Motor neuron (in vitro differentiated cells): ENCODE data around the gene CDCA8. TPM values are rescaled to one million over a fixed set of nuclear protein-coding genes. Genes with fewer than 3 reads are reported as not detected.

Experiments used
- ATAC-seq, 8 experiments: fragments of 200-7000 bp; cut with Tn5 transposase; replicated peaks in 6 of 8; 2 replicates each; pipeline ENCODE4 v1.8.0; 2021; ENCODE audit warnings: mild to moderate bottlenecking in 8 of 8, moderate library complexity in 8 of 8
- H3K27ac ChIP-seq, 2 donors: fragments of 250-450 bp; sonication (Bioruptor Pico); 2 replicates each; pipeline ENCODE4 v1.9.0; 2021; ENCODE audit warnings: antibody characterized with exemption in 2 of 2, mild to moderate bottlenecking in 2 of 2, moderate library complexity in 1 of 2
- H3K4me1 ChIP-seq, 2 donors: fragments of 250-450 bp; sonication (Bioruptor Pico); replicated peaks in 1 of 2; 2 replicates each; pipeline ENCODE4 v1.6.1; 2021; ENCODE audit warnings: antibody characterized with exemption in 2 of 2, mild to moderate bottlenecking in 2 of 2, moderate library complexity in 1 of 2
- H3K4me3 ChIP-seq, 5 donors: fragments of 250-450 bp; sonication (Bioruptor Pico); 2 replicates each; pipeline ENCODE4 v1.9.0; 2021; ENCODE audit warnings: antibody characterized with exemption in 5 of 5, mild to moderate bottlenecking in 5 of 5, moderate library complexity in 4 of 5
- WGBS, 10 experiments: fragments of 450-650 bp; shearing (Covaris generic); methylation state at CpG; one replicate each; pipeline ENCODE4 v1.0.0; 2022; 5-methylcytosine and 5-hydroxymethylcytosine counted together
- in situ Hi-C, 9 experiments: fragments of 400-800 bp; cut with MboI; loops; one replicate each; pipeline ENCODE4 v1.15.0; 2021; ENCODE audit warnings: low sequenced_read_pairs in 9 of 9, low pct_unique_long_range_greater_than_20kb in 2 of 9; ENCODE audit not compliant: unreplicated experiment in 9 of 9
- total RNA-seq, 8 experiments: library from RNA; unstranded; fragments of 300-600 nt; gene quantifications; 2 replicates each; pipeline versions ENCODE4 v1.2.3 to v1.2.4, GENCODE V29; 2022

The CDCA8 gene
- total RNA-seq, 8 experiments from 2014 or later: 0.20 to 57.4 (median 3.2) TPM

- H3K4me1 ChIP-seq: peaks cover 19 to 34% of the 10 kb centered on the region in 2 donors
- H3K27ac ChIP-seq: peak overlapping the region in 1 of 2 donors; percentile 9
- WGBS, 10 experiments: 40 to 80% (median 76%) methylated on average over 1 to 8 of the region's 9 CpGs; no CpG with 5 or more reads in 4 of the 10 experiments
- in situ Hi-C loops: no loop called here
- peak in 1 of 8 experiments; percentile 8 for ATAC-seq
- H3K4me3 ChIP-seq: no peak overlapping the region
Observed at GRCh38 chr1:37661401-37661800, 30.9 kb upstream of the CDCA8 start.

GRCh38 chr1:37662031-37662755 is 30.1 kb upstream of the CDCA8 start:
- peaks cover 26 to 41% of the 10 kb centered on the region in 2 donors for H3K4me1 ChIP-seq
- no peak overlapping the region for H3K4me3 ChIP-seq
- in situ Hi-C loops: no loop called here
- ATAC-seq: no peak
- no peak overlapping the region for H3K27ac ChIP-seq
- 50 to 83% (median 75%) methylated on average over 2 to 11 of the region's 11 CpGs; no CpG with 5 or more reads in 3 of the 10 experiments for WGBS, 10 experiments

- no peak for ATAC-seq
- in situ Hi-C loops: no loop called here
- peaks cover 32 to 48% of the 10 kb centered on the region in 2 donors for H3K4me1 ChIP-seq
- 8 to 80% (median 57%) methylated on average over 1 to 11 of the region's 14 CpGs; no CpG with 5 or more reads in 3 of the 10 experiments for WGBS, 10 experiments
- peak overlapping the region in 1 of 2 donors; percentile 14 for H3K27ac ChIP-seq
- H3K4me3 ChIP-seq: no peak overlapping the region
Observed at GRCh38 chr1:37663426-37664000, 28.8 kb upstream of the CDCA8 start.

GRCh38 chr1:37666241-37666867 is 26.0 kb upstream of the CDCA8 start:
- in situ Hi-C loops: no loop called here
- WGBS, 10 experiments: 8 to 97% (median 80%) methylated on average over 1 to 11 of the region's 11 CpGs; no CpG with 5 or more reads in 1 of the 10 experiments
- peaks cover 15 to 32% of the 10 kb centered on the region in 2 donors for H3K4me1 ChIP-seq
- H3K27ac ChIP-seq: peak overlapping the region; percentile 29 to 44
- no peak for ATAC-seq
- H3K4me3 ChIP-seq: no peak overlapping the region

GRCh38 chr1:37667023-37667671 is 25.2 kb upstream of the CDCA8 start:
- Histone ChIP-seq H3K4me3 (no peak overlapping the region), H3K4me1 (peaks cover 13 to 24% of the 10 kb centered on the region in 2 donors), H3K27ac (peak overlapping the region; percentile 29 to 44)
- in situ Hi-C loops: no loop called here
- WGBS, 10 experiments: 19 to 60% (median 37%) methylated on average over 1 to 15 of the region's 17 CpGs; no CpG with 5 or more reads in 4 of the 10 experiments
- peak; percentile 71 to 93 (median 90) for ATAC-seq

GRCh38 chr1:37670133-37670532 is 22.2 kb upstream of the CDCA8 start:
- Histone ChIP-seq H3K4me1 (peaks cover 13 to 16% of the 10 kb centered on the region in 2 donors), H3K4me3 (no peak overlapping the region), H3K27ac (no peak overlapping the region)
- ATAC-seq: no peak
- in situ Hi-C loops: loop anchor here in 1 of 9 experiments (10.0 kb wide), 1 partner anchor 65 kb away; no protein-coding TSS in a partner anchor
- 0 to 93% (median 41%) methylated on average over 1 to 2 of the region's 2 CpGs; no CpG with 5 or more reads in 4 of the 10 experiments for whole genome bisulfite sequencing, 10 experiments

GRCh38 chr1:37671261-37671660 is 21.1 kb upstream of the CDCA8 start:
- no peak for ATAC-seq
- Histone ChIP-seq H3K4me3 (no peak overlapping the region), H3K4me1 (peaks cover 18% of the 10 kb centered on the region in 2 donors), H3K27ac (no peak overlapping the region)
- WGBS, 10 experiments: 33 to 79% (median 64%) methylated on average over 2 to 6 of the region's 6 CpGs; no CpG with 5 or more reads in 2 of the 10 experiments
- in situ Hi-C loops: loop anchor here in 1 of 9 experiments (10.0 kb wide), 1 partner anchor 66 kb away; no protein-coding TSS in a partner anchor

- WGBS, 10 experiments: 5 to 90% (median 51%) methylated on average over 2 to 9 of the region's 9 CpGs; no CpG with 5 or more reads in 1 of the 10 experiments
- H3K4me1 ChIP-seq: peaks cover 17 to 21% of the 10 kb centered on the region in 2 donors
- in situ Hi-C loops: loop anchor here in 1 of 9 experiments (10.0 kb wide), 1 partner anchor 68 kb away; no protein-coding TSS in a partner anchor
- no peak overlapping the region for H3K27ac ChIP-seq
- no peak overlapping the region for H3K4me3 ChIP-seq
- no peak for ATAC-seq
Observed at GRCh38 chr1:37672136-37672870, 20.0 kb upstream of the CDCA8 start.

- in situ Hi-C loops: loop anchor here in 1 of 9 experiments (10.0 kb wide), 1 partner anchor 69 kb away; no protein-coding TSS in a partner anchor
- peaks cover 11 to 18% of the 10 kb centered on the region in 2 donors for H3K4me1 ChIP-seq
- H3K4me3 ChIP-seq: no peak overlapping the region
- WGBS, 10 experiments: 32 to 79% (median 60%) methylated on average over 3 to 6 of the region's 10 CpGs; no CpG with 5 or more reads in 7 of the 10 experiments
- no peak overlapping the region for H3K27ac ChIP-seq
- peak in 3 of 8 experiments; percentile 30 to 92 (median 57) for ATAC-seq
Observed at GRCh38 chr1:37673920-37674319, 18.4 kb upstream of the CDCA8 start.

GRCh38 chr1:37676281-37677142 is 15.8 kb upstream of the CDCA8 start:
- peaks cover 11 to 18% of the 10 kb centered on the region in 2 donors for H3K4me1 ChIP-seq
- peak in 3 of 8 experiments; percentile 54 to 77 (median 56) for ATAC-seq
- in situ Hi-C loops: loop anchor here in 4 of 9 experiments (10.0 to 25.0 kb wide), 5 partner anchors 72 to 1164 kb away; partner anchors contain the start of genes MEAF6 (in 1 of the 4) and ZC3H12A (in 1 of the 4)
- H3K4me3 ChIP-seq: no peak overlapping the region
- no peak overlapping the region for H3K27ac ChIP-seq
- WGBS, 10 experiments: 7 to 80% (median 46%) methylated on average over 1 to 13 of the region's 14 CpGs

GRCh38 chr1:37677143-37677439 is 15.2 kb upstream of the CDCA8 start:
- Histone ChIP-seq H3K4me3 (no peak overlapping the region), H3K4me1 (peaks cover 11 to 18% of the 10 kb centered on the region in 2 donors), H3K27ac (no peak overlapping the region)
- 10 to 100% (median 20%) methylated on average over 1 to 2 of the region's 4 CpGs; no CpG with 5 or more reads in 5 of the 10 experiments for WGBS, 10 experiments
- in situ Hi-C loops: loop anchor here in 4 of 9 experiments (10.0 to 25.0 kb wide), 5 partner anchors 72 to 1165 kb away; partner anchors contain the start of genes MEAF6 (in 1 of the 4) and ZC3H12A (in 1 of the 4)
- peak in 1 of 8 experiments; percentile 54 for ATAC-seq
